GM18505 (cell line): ENCODE data around the gene DMPK.
"Not testable (repeated sequence)": the region's sequence is repeated elsewhere in the genome, so short reads cannot be mapped to it uniquely, and the experiment has no call there.

Experiments used
- ATAC-seq: cut with Tn5 transposase; IDR thresholded peaks from one replicate; pipeline ENCODE4 v1.9.1; 2021; ENCODE audit not compliant: unreplicated experiment
- POLR2A ChIP-seq: IDR thresholded peaks from 4 replicates; pipeline ENCODE4 v1.6.1; 2011; ENCODE audit warnings: borderline replicate concordance; ENCODE audit not compliant: insufficient read depth, insufficient read length; ENCODE audit errors: extremely low read depth

Gene DMPK

DNA sequence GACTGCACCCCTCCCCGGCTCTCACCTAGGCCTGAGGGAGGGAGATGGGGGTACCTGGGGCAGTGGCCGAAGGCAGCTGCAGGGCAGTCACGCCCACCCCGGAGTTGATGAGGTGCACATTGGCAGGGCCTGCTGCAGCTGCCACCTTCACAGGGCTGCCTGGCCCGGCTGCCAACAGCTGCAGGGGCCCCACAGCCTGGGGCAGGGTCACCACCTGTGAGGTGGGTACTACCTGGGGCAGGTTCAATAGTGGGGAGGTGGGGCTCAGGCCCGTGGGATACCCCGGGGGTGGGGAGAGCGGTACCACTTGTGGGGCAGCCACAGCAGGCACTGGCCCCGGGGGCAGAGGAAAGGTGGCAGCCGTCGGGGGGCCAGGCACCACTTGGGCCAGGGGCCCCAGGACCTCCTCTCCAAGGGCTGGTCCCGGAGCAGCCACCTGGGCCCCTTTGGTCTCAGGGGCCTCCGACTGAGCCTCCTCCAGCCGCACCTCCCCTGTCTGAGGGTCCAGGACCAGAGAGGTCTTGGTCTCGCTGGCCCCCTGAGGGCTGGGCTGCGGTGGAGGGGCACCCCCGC is 15.9 kb downstream of the DMPK start:
- ATAC-seq = no peak
- no peak for TF ChIP-seq POLR2A

DNA sequence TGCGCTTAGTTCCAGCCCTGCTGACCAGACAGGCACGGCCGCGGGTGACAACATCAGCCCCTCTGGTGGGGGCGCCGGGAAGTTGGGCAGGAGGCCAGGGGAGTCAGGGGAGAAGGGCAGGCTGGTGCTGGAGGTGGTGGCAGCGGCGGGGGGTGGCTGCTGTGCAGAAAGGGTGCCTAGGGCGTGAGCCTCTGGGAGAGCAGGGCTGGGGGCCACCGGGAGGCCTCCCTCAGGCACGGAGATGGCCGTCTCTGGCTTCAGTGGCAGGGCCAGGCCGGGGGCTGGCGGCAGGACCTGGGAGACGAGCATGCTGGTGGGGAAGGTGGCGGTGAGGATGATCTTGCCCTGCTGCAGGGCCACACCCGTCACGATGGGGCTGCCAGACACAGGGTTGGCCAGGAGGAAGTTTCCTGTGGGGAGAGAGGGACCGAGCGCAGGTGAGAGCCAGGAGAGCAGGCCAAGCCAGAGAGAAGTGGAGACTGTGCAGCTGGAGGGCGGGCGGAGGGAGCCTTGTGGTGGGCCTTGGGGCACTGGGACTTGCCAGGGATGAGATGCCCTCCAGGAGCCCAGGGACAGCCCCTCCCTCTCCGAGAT is 16.5 kb downstream of the DMPK start:
- no peak for ATAC-seq
- no peak for TF ChIP-seq POLR2A

DNA sequence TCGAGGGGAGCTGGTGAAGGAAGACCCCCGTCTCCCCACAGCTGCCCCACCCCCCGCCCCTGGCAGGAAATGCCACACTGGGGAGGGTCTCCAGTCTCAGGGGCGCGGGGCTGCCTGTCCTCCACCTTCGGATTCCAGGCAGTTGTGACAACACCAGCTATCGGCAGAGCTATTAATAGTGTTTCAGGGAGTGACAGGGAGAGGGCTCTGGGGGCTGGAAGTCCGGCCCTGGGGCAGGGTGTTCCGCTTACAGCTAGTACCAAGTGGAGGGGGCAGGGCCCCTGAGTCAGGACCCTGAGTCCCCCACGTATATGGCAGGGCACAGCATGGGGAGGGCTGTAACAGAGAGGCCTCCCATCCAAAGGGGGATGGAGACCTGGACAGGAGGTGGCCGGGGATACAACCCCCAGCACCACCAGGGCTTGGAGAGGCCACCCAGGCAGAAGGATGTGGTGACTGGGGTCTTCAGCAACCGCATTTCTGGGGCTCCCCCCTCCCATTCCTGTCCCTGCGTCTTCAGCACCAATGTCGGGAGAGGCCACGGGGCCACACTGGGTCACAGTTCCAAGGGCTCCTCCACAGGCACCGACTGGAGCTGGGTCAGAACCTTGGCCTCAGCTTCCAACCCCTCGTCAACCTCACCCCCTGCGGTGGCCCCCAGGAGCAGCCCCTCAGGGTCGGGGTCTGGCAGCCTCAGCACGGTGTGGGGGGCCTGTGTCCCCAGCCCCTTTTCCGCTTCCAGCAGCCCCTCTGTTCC is 17.2 kb downstream of the DMPK start:
- no peak for ATAC-seq
- no peak for TF ChIP-seq POLR2A

DNA sequence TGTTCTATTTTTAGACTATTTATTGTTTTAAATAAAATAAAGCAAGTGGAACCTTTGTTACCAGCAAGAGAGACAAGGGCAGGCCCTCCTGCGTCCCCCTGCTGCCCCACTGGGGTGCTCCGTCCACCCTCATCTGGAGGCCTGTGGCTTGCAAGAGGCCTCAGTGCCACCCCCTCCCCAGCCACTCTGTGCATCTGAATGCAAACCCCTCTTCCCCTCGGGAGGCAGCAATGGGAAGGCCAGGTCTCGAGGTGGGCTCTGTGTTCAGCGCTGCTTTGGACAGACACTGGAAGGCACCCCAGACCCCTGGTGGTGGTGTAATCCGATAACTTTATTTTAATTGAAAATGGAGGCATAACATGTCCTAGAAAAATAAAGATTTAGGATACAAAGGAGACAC is 17.8 kb downstream of the DMPK start:
- ATAC-seq = no peak

DNA sequence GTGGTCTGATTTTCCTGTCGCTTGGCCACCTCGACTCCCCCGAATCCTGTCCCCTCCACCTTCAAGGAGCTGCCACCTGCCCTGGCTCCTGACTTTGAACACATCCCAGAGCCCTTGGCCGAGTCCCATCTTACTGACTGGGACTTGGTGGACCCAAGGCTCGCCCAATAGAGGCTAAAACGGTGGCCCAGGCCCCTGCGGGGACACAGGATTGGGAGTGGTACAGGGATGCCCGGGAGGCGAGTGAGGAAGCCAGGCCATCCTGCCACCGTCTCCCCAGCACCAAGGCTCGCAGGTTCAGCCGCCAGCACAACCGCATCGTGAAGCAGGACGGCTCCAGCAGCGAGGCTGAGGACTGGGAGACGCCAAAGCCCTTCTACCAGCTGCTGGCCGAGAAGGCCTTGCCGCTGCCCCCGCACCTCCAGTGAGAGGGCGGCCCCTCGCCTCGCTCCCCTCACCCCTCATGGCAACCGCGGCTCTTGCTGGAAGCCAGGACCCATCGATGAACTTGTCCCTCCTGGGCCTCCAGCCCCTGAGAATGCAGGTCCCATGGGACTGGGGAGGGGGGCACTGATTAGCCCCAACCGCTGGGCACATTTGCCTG is 18.5 kb downstream of the DMPK start:
- no peak for TF ChIP-seq POLR2A

More for the DNA sequence above, 17.8 kb downstream of the DMPK start:
- TF ChIP-seq POLR2A = no peak

DNA sequence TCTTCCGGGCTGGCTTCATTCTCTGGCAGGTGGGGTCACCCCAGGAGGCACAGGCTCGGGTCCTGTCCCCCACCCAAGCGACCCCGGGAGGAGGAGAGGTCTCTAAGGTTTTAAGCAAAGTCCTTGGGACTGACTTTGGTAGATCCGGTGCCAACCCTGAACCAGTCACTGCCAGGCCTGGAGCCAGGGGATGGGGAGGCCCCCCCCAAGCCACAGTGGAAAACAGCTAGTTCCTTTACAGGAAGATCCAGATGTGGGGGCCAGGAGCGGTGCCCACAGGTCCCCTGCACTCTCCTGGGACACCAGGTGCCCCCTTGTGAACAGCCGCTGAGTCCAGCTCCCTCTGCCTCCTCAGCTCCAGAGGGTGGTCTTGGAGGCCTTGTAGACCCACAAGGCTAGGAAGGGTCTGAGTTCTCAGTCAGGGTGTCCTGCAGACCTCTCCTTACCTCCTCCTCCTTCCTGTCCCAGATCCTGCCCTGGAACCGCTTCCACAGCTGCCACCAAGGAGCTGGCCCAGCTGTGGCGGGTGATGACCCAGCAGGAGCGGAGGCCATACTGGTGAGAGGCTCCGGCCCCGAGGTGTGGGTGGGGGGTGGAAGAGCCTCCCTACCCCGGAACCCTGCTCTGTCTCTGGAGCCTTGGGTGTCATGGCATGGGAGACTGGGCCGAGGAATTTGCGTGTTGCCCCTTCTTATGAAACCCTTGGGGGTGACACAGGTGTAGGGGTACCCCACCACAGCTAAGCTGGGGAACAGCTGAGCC is 19.2 kb downstream of the DMPK start:
- ATAC-seq = no peak
- TF ChIP-seq POLR2A = no peak

More for the DNA sequence above, 18.5 kb downstream of the DMPK start:
- no peak for ATAC-seq

DNA sequence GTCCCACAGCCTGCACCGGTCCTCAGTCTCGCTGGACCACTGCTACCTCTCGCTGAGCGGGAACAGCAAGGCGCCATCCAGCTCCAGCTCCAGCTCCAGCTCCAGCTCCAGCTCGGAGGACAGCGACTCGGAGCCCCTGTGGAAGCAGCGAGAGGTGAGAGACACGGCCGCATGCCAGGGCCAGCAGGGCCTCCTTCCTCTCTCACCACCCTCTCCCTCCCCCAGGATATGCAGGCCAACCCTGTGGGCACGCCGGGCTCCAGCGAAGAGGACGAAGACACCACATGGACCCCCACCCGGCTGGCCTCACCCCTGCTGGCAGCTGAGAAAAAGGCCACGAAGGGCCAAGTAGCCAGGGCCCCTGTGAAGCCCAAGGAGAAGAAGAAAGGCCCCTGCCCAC is 20.6 kb downstream of the DMPK start:
- TF ChIP-seq POLR2A = no peak

DNA sequence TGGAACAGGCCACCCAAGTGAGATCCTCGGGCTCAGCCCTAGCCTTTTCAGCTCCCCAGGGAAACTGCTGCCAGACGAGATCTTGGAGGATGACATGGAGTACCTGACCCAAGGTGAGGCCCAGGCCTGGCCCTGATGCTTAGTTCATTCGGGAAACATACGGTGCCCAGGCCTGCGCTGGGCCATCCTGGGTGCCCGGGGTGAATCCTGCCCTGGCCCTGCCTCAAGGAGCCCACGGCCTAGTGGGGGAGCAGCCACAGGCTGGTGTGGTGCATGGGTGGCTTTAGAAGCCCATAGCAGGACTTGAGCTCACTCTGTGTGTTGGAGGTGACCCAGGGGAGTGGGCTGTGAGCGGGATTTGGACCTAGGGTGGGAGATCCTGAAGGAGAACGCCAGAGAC is 23.4 kb downstream of the DMPK start:
- no peak for ATAC-seq
- no peak for TF ChIP-seq POLR2A

More for the DNA sequence above, 20.6 kb downstream of the DMPK start:
- ATAC-seq = no peak

DNA sequence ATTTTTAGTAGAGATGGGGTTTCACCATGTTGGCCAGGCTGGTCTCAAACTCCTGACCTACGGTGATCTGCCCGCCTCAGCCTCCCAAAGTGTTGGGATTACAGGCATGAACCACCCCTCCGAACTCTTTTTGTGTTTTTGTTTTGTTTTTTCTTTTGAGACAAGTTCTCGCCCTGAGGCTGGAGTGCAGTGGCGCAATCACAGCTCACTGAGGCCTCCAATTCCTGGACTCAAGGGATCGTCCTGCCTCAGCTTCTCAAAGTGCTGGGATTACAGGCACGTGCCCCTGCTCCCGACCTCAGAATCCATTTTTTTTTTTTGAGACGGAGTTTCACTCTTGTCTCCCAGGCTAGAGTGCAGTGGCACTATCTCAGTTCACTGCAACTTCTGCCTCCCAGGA is 24.6 kb downstream of the DMPK start:
- no peak for TF ChIP-seq POLR2A
- ATAC-seq = no peak

DNA sequence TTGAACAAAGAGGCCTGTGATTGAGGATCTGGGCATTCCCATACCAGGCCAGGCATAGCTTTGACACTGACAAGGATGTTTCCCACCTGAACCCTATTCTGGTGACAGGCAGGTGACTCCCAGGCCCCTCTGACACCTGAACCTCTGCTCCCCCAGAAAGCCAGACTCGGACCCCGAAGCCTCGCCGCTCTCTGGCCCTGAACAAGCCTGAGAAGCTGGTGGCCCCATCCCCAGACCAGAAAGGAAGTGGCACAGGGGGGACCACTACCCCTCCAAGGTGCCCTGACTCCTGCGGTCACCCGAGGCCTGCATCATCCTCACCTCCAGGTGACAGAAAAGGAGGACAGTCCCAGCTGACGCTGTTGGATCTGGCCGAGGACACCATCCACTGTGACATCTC is 28.0 kb downstream of the DMPK start:
- no peak for ATAC-seq
- TF ChIP-seq POLR2A = no peak

DNA sequence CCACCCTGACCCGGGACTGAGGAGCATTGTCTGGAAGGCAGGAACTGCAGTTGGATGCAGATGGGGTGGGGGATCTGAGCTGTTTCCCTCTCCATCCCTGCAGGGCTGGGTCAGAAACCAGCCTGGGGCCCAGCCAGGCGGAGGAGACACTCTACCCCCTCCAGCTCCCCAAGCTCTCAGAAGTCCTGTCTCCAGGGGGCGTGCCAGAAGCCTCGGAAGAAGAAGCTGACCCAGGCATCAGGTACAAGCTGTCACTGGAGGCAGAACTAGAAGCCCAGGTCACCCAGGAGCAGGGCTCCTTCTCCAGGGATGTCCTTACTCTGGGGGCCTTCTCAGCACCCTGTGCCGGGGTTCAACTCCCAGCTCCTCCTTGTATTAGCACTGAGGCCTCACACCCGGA is 28.7 kb downstream of the DMPK start:
- no peak for TF ChIP-seq POLR2A
- no peak for ATAC-seq

DNA sequence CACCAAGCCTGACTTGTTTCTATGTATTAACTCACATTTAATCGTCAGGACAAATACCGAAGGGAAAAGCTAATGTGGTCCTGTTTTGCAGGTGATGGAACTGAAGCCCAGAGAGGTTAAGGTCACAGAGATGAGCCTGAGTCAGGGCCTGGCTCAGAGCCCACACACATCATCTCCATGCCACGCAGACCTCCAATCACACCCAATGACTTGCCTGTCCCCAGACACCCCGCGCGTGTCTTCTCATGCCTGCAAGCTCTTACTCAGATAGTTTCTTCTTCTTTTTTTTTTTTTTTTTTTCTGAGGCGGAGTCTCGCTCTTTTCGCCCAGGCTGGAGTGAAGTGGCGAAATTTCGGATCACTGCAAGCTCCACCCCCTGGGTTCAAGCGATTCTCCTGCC is 29.7 kb downstream of the DMPK start:
- no peak for TF ChIP-seq POLR2A
- ATAC-seq = no peak

DNA sequence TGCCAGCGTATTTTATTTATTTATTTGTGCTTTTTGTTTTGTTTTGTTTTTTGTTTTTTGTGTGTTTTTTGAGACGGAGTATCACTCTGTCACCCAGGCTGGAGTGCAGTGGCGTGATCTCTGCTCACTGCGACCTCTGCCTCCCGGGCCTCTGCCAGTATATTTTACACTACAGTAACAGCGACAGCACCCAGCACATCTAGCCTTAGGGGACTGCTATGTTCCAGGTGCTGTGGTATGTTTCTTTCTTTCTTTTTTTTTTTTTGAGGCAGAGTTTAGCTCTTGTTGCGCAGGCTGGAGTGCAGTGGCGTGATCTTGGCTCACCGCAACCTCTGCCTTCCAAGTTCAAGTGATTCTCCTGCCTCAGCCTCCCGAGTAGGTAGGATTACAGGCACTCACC is 30.8 kb downstream of the DMPK start:
- not testable (repeated sequence) for ATAC-seq
